Activated CD8-positive, alpha-beta memory T cell treated with anti-CD3 and anti-CD28 coated beads for 1 hour (primary cell): ENCODE results near the gene WDR90.

Experiments used
- DNase-seq, 2 donors: peaks; one replicate each; pipeline ENCODE4 v3.0.0-alpha.2; 2020; ENCODE audit warnings: low read depth in 1 of 2; ENCODE audit errors: extremely low read depth in 1 of 2

WDR90 gene

DNA sequence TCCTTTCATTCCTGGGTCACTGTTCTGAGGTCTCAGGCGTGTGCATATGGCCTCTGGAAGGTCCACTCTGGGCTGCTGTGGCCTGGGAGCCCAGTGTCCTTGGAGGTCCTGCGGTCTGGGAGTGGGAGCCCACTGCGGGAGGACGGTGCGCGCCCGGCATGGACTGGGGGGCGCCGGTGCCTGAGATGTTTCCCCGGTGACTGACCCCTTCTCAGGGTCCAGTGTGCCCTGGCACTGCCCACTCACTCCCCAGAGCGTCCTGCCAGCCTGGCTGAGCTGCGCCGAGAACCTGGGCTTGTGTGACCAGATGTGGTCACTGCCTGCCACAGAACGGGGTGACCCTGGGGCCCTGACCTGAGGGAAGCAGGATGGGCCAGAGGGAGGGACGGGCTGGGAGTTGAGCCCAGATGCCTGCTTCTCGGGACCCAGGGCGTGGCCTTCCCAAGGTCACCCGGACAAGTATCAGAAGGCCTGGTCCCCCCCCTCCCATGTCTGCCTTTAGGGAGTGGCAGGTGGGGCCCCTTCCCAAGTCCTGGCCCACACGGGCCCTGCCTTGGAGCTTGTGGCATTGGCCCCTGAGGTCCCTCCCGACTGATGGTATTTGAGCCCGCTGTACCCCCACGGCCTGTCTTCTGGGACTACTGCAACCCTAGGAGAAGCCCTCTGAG lies 25.2 kb downstream of the WDR90 start:
- DNase-seq = no peak

DNA sequence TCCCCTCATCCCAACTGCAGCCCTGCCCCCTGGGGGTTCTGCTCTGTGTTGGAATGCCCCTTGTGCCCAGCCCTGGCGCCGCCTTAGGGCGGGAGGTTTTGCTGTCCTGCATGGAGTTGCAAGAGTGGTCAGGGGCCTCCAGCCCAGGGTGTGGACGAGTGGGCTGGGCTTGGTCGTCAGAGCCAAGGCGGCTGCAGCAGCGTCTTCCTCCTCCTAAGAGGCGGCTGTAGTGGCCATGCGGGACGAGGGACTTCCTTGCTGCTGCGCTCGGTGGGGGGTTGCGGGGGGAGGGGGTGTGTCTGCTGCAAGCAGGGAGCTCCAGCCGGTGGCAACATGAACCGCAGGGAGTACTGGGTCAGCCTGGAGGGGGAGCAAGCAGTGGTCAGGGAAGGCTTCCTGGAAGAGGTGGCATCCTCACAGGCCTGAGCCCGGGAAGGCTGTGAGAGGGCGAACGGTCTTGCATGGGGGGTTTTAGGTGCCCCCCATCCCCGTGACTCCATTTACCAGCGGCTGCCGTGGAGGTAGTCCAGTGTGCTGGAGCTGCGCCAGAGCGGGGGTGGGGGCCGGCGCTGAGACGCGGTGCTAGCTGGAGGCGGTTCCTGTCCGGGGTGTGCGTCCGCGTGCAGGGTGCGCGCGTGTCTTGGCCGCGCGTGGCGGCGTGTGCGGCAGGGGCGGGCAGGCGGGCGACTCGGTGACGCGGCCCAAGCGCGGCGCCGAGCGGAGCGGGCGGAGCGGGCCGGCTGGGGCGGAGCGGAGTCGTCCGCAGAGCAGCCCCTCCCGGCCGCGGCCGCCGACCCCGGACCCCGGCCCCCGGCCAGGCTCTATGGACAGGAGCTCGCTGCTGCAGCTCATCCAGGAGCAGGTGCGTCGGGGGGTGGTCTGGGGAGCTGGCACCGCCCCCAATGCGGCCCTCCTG lies 26.1 kb downstream of the WDR90 start, which contains the start of gene RHBDL1:
TSS of gene RHBDL1 (plus strand) at position 704 of the 916 bp plus-strand sequence. CDS start at position 824, 120 bp downstream.
- DNase-seq = no peak

- no peak for DNase-seq
Measured at GRCh38 chr16:675884-676564, 26.9 kb downstream of the WDR90 start.

DNA sequence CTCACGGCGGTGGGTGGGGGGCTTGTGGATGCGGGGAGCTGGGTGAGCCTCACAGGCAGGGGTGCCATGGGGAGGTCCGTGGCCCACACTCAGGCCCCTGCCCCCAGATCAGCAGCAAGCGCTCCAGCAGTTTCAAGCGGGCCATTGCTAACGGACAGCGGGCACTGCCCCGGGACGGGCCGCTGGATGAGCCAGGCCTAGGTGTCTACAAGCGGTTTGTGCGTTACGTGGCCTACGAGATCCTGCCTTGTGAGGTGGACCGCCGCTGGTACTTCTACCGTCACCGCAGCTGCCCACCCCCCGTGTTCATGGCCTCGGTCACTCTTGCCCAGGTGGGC lies 27.4 kb downstream of the WDR90 start:
- no peak for DNase-seq

DNA sequence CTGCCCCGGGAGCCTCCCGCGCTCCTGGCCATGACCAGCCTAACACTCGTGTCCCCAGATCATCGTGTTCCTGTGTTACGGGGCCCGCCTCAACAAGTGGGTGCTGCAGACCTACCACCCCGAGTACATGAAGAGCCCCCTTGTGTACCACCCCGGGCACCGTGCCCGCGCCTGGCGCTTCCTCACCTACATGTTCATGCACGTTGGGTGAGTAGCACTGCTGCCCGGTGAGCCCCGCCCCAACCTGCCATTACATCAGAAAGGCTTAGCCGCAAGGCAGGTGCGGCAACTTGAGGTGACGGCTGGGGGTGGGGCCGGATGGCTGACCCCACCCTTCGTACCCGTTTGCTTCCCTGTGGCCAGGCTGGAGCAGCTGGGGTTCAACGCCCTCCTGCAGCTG lies 27.7 kb downstream of the WDR90 start:
- DNase-seq = no peak

DNA sequence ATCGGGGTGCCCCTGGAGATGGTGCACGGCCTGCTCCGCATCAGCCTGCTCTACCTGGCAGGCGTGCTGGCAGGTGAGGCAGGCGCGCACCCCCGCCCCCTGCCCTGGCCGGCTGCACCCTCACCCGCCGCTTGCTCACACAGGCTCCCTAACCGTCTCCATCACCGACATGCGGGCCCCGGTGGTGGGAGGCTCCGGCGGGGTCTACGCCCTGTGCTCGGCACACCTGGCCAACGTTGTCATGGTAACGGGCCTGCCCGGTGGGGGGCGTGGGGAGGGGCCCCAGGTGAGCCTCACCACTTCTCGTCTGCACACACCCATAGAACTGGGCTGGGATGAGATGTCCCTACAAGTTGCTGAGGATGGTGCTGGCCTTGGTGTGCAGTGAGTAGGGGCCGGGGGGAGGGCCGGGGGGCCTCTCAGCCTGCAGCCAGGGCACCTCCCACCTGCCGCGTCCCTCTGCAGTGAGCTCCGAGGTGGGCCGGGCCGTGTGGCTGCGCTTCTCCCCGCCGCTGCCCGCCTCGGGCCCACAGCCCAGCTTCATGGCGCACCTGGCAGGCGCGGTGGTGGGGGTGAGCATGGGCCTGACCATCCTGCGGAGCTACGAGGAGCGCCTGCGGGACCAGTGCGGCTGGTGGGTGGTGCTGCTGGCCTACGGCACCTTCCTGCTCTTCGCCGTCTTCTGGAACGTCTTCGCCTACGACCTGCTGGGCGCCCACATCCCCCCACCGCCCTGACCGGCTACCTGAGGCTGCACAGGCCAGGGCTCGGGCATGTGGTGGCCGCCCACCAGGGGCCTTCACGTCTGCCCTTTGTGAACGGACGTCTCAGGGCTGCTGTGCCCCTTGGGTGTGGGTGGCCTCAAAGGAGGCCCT lies 28.4 kb downstream of the WDR90 start:
- no peak for DNase-seq

DNA sequence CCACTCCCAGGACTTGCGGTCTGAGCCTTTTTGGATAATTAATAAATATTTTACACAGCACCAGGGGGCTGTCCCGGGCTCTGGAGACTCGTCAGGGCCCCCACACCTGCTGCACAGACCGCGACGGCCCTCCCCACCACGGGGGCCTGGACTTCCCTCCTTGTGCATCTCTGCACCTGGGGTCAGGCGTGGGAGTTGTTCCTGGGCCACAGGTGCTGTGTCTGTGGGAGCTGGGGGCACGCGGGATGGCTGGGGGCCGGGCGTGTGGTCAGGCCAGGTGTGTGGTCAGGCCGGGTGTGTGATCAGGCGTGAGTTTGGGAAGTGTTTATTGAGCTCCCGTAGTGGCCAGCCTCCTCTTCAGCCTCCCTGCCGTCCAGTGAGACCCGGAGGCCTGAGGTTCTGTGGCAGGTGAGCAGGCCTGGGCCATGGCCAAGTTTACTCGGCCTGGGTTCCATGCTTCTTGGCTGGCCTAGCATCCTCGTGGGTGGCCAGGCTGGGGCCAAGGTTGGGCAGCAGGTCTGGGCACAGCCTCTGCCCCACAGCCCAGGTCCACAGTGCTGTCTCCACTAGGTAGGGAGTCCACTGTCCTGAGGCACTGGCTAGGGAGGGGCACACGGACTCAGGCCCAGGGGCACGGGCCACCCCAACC lies 29.2 kb downstream of the WDR90 start:
- DNase-seq = no peak

DNA sequence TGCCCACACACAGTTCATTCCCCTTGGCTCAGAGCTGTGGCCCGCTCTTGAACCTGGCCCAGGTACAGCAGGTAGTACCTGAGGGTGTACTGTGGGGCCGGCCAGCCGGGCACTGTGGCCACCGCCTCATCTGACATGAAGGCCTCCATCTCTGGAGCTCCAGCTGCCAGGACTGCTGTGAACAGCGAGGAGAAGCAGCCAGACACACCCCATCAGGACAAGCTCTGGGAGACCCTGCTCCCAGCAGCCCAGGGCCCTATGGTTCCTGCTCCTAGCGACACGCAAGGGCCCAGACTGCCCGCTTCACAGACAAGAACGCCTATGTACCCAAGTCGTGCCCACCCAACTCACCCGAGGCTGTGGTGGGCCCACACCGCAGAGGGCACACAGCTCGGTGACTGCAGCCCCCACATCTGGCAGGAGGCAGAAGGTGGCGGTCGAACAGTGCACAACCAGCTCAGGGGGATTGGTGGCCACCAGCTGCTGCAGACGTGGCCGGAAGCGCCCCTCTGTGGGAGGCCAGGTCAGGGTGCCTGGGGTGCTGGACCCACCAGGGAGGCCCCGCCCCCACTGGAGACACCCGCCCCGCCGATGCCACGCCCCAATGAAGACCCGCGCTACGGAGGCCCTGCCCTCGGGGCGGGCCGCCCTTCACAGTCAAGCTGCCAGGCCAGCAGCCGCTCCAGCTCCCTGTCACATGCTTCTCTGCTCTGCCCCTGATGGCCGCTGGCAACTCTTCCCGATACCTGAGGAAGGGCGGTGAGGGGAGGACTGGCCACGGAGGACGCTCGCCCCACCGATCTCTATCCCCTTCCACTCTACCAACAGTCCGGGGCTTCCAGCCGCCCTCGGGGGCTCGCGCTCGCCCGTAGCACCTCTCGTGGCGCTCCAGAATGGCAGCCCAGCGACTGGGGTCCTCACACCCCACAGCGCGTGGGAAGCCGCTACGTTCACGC lies 30.0 kb downstream of the WDR90 start:
- no peak for DNase-seq

- peak; percentile 56 to 82 for DNase-seq
Measured at GRCh38 chr16:679814-680624, 30.9 kb downstream of the WDR90 start, which contains the start of gene STUB1. STUB1 (plus strand) TSS chr16:680410; CDS start chr16:680526, 116 bp downstream.

GRCh38 chr16:680625-680945 lies 31.4 kb downstream of the WDR90 start:
- no peak for DNase-seq

- DNase-seq = no peak
Measured at GRCh38 chr16:680967-681745, 32.0 kb downstream of the WDR90 start.

DNA sequence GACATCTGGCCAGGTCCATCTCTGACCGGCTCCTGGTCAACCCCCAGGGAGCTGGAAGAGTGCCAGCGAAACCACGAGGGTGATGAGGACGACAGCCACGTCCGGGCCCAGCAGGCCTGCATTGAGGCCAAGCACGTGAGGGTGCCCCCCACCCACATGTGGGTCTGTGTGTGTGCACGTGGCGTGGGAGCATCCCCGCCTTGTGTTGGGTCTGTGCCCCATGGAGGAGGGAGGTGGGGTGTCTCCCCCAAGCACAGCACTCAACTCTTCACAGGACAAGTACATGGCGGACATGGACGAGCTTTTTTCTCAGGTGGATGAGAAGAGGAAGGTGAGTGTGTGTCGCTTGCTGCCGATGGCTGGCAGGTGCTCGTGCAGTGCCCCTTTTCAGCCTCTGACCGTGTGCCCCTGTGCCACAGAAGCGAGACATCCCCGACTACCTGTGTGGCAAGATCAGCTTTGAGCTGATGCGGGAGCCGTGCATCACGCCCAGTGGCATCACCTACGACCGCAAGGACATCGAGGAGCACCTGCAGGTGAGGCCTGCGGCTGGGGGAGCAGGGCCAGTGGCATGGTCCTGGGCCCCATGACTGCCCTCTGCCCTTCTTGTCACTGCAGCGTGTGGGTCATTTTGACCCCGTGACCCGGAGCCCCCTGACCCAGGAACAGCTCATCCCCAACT lies 32.7 kb downstream of the WDR90 start:
- DNase-seq = no peak

- DNase-seq = no peak
Measured at GRCh38 chr16:682493-683395, 33.6 kb downstream of the WDR90 start.

DNA sequence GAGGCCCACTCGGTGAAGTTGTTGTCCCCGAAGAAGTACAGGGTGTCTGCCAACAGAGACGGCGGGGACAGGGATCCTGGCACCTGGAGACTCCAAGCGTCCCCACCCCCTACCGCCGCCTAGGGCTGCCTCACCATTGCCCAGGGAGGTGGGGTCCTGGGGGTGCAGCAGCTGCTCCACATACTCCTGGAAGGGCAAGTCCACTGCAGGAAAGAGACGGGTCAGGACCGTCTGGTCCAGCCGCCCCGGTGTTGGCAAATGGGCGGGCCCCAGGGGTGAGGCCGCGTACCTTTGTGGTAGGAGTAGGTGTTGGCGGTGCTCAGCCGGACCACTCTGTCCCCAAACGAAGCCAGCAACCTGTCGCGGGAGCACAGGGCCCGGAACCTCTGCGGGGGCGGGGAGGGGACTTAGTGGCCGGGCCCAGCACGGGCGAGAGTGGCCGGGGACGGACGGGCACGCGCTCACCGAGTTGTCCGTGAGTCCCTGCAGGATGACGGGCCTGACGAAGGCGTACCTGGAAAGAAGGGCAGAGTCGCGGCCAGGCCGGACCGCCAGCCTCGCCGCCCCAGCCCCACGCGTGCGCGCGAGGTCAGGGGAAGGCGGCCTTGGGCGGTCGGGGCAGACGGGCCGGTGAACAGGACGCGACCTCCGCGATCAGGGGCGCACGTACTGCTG lies 34.4 kb downstream of the WDR90 start:
- DNase-seq = no peak

GRCh38 chr16:684071-684794 lies 35.1 kb downstream of the WDR90 start, which contains the start of gene JMJD8:
JMJD8 (minus strand) TSS chr16:684334; CDS start chr16:684319, 15 bp downstream.
- peak; percentile 85 to 94 for DNase-seq
